Fibroblast of mammary gland (primary cell): ENCODE measurements around the gene RIMS1.

Source experiments
- DNase-seq: peaks from one replicate; pipeline ENCODE4 v3.0.0-alpha.2; 2010; ENCODE audit warnings: low read depth
- H3K4me3 ChIP-seq: 2 replicates; pipeline ENCODE4 v1.5.1; 2011; ENCODE audit warnings: low read depth, mild to moderate bottlenecking, low read length, moderate library complexity; ENCODE audit not compliant: control insufficient read depth
- CTCF ChIP-seq: conservative IDR thresholded peaks from 2 replicates; pipeline ENCODE4 v1.5.1; 2011; ENCODE audit warnings: low read depth, low read length, inconsistent platforms; ENCODE audit not compliant: control insufficient read depth, insufficient read depth

The RIMS1 gene

GRCh38 chr6:72386324-72386723 is 500.0 kb downstream of the RIMS1 start:
- no peak for TF ChIP-seq CTCF
- peak overlapping the region; percentile 29 for H3K4me3 ChIP-seq
- peak; percentile 66 for DNase-seq

GRCh38 chr6:72389698-72390097 is 503.3 kb downstream of the RIMS1 start:
- no peak for TF ChIP-seq CTCF
- DNase-seq, result no peak

GRCh38 chr6:72390548-72390947 is 504.2 kb downstream of the RIMS1 start:
- TF ChIP-seq CTCF, result no peak
- no peak for DNase-seq
- no peak overlapping the region for H3K4me3 ChIP-seq

More at GRCh38 chr6:72389698-72390097, 503.3 kb downstream of the RIMS1 start:
- no peak overlapping the region for H3K4me3 ChIP-seq

GRCh38 chr6:72401865-72402264 is 515.5 kb downstream of the RIMS1 start:
- no peak overlapping the region for H3K4me3 ChIP-seq
- no peak for DNase-seq
- no peak for TF ChIP-seq CTCF

GRCh38 chr6:72403413-72403812 is 517.1 kb downstream of the RIMS1 start:
- no peak for TF ChIP-seq CTCF
- DNase-seq, result no peak
- no peak overlapping the region for H3K4me3 ChIP-seq

- TF ChIP-seq CTCF, result no peak
- DNase-seq, result no peak
- no peak overlapping the region for H3K4me3 ChIP-seq
Observed at GRCh38 chr6:72406517-72406916, 520.2 kb downstream of the RIMS1 start.

GRCh38 chr6:72410769-72411168 is 524.4 kb downstream of the RIMS1 start:
- DNase-seq, result no peak
- no peak overlapping the region for H3K4me3 ChIP-seq
- TF ChIP-seq CTCF, result no peak
